HEK293T (cell line): ENCODE results near the gene KRT20.

Experiments
- CTCF ChIA-PET: fragments of 350-600 bp; formaldehyde crosslinking; extraction: SDS; loops from one replicate; lab custom pipeline; 2021; ENCODE audit warnings: antibody characterized with exemption, inconsistent platforms; lab: Yijun Ruan, JAX
- POLR2A ChIA-PET: fragments of 350-600 bp; formaldehyde crosslinking; extraction: SDS; loops from one replicate; lab custom pipeline; 2020; ENCODE audit warnings: antibody characterized with exemption, inconsistent platforms; lab: Yijun Ruan, JAX
- DNase-seq: peaks from one replicate; pipeline ENCODE4 v3.0.0; 2012; ENCODE audit warnings: mixed read lengths; ENCODE audit errors: extremely low spot score
- ARNT ChIP-seq: fragments of 450-650 bp; IDR thresholded peaks from 2 replicates; pipeline ENCODE4 v1.6.1; 2017; ENCODE audit warnings: mild to moderate bottlenecking
- BHLHE40 ChIP-seq: fragments of 450-650 bp; IDR thresholded peaks from 2 replicates; pipeline ENCODE4 v1.6.1; 2016; ENCODE audit warnings: mild to moderate bottlenecking, moderate library complexity, borderline replicate concordance
- CTBP1 ChIP-seq: fragments of 450-650 bp; IDR thresholded peaks from 2 replicates; pipeline ENCODE4 v1.6.1; 2016; ENCODE audit warnings: borderline replicate concordance
- ELF4 ChIP-seq: fragments of 450-650 bp; IDR thresholded peaks from 2 replicates; pipeline ENCODE4 v1.6.1; 2017; ENCODE audit warnings: antibody characterized with exemption
- FOXA1 ChIP-seq: fragments of 450-650 bp; IDR thresholded peaks from 2 replicates; pipeline ENCODE4 v1.6.1; 2016; ENCODE audit warnings: mild to moderate bottlenecking
- FOXK2 ChIP-seq: fragments of 450-650 bp; IDR thresholded peaks from 2 replicates; pipeline ENCODE4 v1.6.1; 2016; ENCODE audit warnings: mild to moderate bottlenecking
- FOXM1 ChIP-seq: fragments of 450-650 bp; IDR thresholded peaks from 2 replicates; pipeline ENCODE4 v1.6.1; 2017; ENCODE audit warnings: mild to moderate bottlenecking, borderline replicate concordance
- HDGF ChIP-seq: fragments of 450-650 bp; IDR thresholded peaks from 2 replicates; pipeline ENCODE4 v1.6.1; 2017; ENCODE audit warnings: antibody characterized with exemption, borderline replicate concordance
- L3MBTL2 ChIP-seq: fragments of 450-650 bp; conservative IDR thresholded peaks from 2 replicates; pipeline ENCODE4 v1.6.1; 2016; ENCODE audit warnings: mild to moderate bottlenecking
- LEF1 ChIP-seq: fragments of 450-650 bp; IDR thresholded peaks from 2 replicates; pipeline ENCODE4 v1.6.1; 2017; ENCODE audit warnings: mild to moderate bottlenecking, borderline replicate concordance
- NFRKB ChIP-seq: fragments of 450-650 bp; IDR thresholded peaks from 2 replicates; pipeline ENCODE4 v1.6.1; 2016; ENCODE audit warnings: mild to moderate bottlenecking, moderate library complexity
- SP1 ChIP-seq: fragments of 450-650 bp; IDR thresholded peaks from 2 replicates; pipeline ENCODE4 v1.6.1; 2017
- SUZ12 ChIP-seq: fragments of 450-650 bp; IDR thresholded peaks from 2 replicates; pipeline ENCODE4 v1.6.1; 2016; ENCODE audit warnings: mild to moderate bottlenecking
- TARDBP ChIP-seq: fragments of 450-650 bp; IDR thresholded peaks from 2 replicates; pipeline ENCODE4 v1.6.1; 2016
- ZNF384 ChIP-seq: fragments of 450-650 bp; IDR thresholded peaks from 2 replicates; pipeline ENCODE4 v1.6.1; 2016
- TF ChIP-seq, protein P1 (sequence below): fragments of 450-650 bp; IDR thresholded peaks from 2 replicates; pipeline ENCODE4 v1.6.1; 2016

The KRT20 gene

DNA sequence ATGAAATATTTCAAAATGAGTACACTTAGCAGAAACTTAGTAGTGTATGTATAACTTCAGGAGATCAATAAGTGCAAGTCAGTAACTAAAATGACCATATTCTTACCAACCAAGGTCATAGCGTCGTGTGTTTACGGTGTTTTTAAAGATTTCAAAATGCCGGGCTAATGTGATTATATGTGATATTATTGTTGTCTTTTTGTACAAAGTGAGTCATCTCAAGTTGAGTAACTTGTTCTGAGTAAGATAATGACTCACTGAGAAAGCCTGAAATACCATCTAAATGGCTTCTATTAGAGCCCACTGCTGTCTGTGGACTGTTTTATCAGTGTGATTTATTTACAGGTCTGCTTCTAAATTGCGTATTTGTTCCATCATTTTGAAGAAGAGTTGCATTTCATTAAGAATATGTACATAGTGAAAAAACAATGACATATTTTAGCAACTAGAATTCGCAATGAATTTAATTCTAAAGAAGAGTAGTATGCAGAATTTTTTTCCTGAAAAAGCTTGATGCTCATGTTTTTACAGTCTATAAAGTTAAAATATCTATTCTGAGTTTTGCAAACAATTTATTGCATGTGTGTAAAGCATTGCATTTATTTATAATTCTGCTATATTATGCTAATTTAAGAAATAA lies 30.7 kb downstream of the KRT20 start:
- POLR2A ChIA-PET, result no interaction called here
- no peak for DNase-seq
- CTCF ChIA-PET, result interaction anchor here (1.0 kb wide), 1 partner anchor 468 kb away, joined by 3 read pairs; no protein-coding TSS in a partner anchor
- no peak for TF ChIP-seq L3MBTL2
- TF ChIP-seq, protein P1, sequence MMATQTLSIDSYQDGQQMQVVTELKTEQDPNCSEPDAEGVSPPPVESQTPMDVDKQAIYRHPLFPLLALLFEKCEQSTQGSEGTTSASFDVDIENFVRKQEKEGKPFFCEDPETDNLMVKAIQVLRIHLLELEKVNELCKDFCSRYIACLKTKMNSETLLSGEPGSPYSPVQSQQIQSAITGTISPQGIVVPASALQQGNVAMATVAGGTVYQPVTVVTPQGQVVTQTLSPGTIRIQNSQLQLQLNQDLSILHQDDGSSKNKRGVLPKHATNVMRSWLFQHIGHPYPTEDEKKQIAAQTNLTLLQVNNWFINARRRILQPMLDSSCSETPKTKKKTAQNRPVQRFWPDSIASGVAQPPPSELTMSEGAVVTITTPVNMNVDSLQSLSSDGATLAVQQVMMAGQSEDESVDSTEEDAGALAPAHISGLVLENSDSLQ, result peak; percentile 32; the same call in 1 of the 2 replicates

DNA sequence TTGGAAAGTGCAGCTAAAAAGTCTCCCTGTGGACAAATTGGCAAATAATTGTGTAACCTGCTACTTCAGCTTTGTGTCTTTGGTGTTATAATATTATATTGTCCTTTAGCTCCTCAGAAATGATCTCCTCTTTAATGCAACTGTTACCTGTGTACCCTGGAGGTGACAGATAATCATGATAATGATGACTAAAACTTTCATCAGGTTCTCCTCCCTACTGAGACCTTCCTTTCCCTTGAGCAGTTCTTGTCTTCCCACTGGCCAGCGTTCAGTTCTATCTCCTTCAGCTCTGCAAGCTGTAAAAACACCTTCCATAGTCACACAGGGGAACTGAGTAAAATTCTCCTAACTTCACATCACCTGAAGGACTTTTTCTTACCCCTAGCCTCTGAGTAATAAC lies 32.7 kb downstream of the KRT20 start:
- no peak for TF ChIP-seq CTBP1
- no peak for TF ChIP-seq HDGF
- no peak for TF ChIP-seq FOXM1
- no peak for TF ChIP-seq L3MBTL2
- TF ChIP-seq TARDBP, result no peak
- TF ChIP-seq SP1, result no peak
- TF ChIP-seq SUZ12, result no peak
- no peak for TF ChIP-seq NFRKB
- TF ChIP-seq BHLHE40, result no peak
- no peak for TF ChIP-seq FOXK2
- no peak for TF ChIP-seq ZNF384
- no peak for TF ChIP-seq LEF1
- no peak for TF ChIP-seq ARNT
- no peak for TF ChIP-seq FOXA1
- no peak for TF ChIP-seq ELF4
- TF ChIP-seq, protein P1, result no peak
- no peak for DNase-seq
- ChIA-PET POLR2A (interaction anchor here (0.9 to 1.0 kb wide), 2 partner anchors 33 to 34 kb away, joined by 3 to 4 read pairs; no protein-coding TSS in a partner anchor), CTCF (interaction anchor here (0.5 to 0.7 kb wide), 2 partner anchors 43 to 79 kb away, joined by 3 read pairs; no protein-coding TSS in a partner anchor)

DNA sequence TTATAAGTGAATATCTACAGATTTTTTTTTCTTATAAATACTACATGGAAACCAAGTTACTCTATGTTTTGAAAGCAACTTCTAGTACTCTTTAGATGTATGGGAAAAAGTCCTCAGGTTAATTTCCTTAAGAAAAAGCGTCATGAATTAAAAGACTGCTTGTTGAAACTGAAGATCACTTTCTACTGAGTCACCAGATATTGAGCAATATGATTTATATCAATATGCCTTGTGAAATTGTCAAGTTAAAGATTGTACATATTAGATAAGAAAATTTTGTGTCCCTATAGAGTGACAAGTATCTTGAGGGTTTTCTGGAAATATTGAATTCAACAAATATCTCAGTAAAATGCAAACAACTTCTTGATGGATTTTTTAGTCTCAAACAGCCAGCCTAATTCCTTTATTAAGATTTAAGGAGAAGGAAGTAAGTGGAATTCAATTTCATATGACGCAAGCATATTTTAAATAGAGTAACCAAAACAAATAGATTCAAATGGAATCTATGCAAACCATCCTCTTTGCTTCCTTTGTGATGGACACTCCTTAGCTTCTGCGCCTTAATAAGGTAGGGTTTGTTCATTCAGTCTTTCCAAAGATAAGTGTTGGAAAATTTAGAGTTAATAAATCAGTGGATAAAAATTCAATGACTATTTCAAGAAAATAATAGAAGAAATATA lies 34.6 kb downstream of the KRT20 start:
- TF ChIP-seq NFRKB, result no peak
- TF ChIP-seq FOXK2, result no peak
- TF ChIP-seq BHLHE40, result no peak
- CTCF ChIA-PET, result no interaction called here
- POLR2A ChIA-PET, result no interaction called here
- DNase-seq, result no peak

DNA sequence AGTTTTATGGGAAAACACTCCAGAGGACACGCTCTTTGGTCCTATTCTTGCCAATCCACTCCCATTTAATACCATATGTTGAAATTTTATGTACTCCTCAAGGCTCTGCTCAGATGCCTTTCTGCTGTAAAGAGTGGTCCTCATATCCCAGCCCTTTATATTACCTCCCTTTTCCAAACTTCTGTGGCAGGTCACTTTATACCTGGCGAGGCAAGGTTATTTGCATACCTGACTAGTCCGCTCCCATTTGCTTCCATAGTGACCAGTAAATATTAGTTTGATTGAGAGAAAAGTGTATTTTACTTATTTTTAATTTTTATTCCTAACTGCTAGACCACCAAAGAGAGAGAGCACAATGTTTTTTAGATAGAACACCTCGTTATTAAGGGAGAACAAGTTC lies 35.3 kb downstream of the KRT20 start:
- TF ChIP-seq TARDBP, result no peak
- TF ChIP-seq FOXM1, result no peak
- no peak for TF ChIP-seq FOXA1
- no peak for TF ChIP-seq BHLHE40
- TF ChIP-seq FOXK2, result no peak
- ChIA-PET CTCF (no interaction called here), POLR2A (no interaction called here)
- DNase-seq, result no peak

DNA sequence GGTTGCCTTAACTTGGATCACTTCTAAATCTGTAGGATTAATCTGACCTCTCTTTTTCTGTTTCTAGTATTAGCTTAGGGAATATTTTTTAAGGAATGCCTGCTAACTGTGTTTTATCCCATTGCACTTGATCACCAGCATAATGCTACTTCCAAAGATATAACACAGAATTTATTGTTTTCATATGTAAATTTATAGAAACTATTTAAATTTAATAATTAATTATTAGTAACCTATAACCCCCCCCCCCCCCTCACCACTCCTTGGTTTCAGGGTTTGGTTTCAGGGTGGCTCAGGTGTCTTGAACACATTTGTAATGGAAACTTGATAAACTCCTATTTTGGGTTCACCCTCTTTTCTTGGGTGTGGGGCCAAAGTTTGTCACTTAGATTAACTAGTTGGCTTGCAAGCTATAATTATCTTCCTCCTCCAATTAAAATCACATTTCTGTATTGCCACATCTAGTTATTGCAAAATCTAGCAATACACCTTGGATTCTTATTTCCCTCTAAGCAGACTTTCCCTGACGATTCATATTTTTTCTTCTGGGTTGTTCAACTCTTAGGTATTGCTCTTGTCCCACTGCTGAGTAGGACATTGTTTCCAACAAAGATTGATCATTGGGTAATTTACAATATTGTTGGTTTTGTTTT lies 36.3 kb downstream of the KRT20 start:
- ChIA-PET CTCF (interaction anchor here (0.6 kb wide), 1 partner anchor 8 kb away, joined by 3 read pairs; no protein-coding TSS in a partner anchor), POLR2A (interaction anchor here (1.3 kb wide), 1 partner anchor 30 kb away, joined by 3 read pairs; no protein-coding TSS in a partner anchor)
- DNase-seq, result no peak
- no peak for TF ChIP-seq FOXM1
- TF ChIP-seq FOXK2, result no peak
- no peak for TF ChIP-seq ELF4

DNA sequence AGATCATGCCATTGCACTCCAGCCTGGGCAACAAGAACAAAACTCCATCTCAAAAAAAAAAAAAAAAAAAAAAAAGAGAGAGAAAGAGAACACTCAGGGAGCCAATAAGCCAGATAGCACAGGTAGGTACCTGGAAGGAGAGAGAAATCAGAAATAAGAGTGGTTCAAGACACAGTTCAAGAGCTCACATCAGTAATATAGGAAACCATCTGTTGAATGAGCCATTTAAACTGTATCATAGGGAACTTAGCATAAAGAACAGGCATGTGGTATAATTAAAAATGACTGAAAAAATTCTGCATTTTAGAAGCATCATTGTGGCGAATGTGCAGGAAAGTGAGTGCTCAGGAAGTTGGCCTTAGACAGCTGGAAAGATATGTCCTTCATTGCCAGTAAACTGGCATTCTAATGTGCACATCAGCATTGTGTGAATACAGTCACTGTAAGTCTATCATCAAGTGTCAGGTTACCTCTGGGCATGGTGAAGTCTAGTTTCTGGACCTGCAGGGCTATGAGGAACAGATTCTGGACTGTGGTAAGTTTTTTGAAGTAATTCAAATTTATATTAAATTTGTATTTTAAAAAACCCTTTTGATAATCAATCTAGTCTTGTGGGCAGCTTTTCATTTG lies 38.4 kb downstream of the KRT20 start:
- CTCF ChIA-PET, result interaction anchor here (0.6 to 0.7 kb wide), 2 partner anchors 231 to 1557 kb away, joined by 3 read pairs; no protein-coding TSS in a partner anchor
- POLR2A ChIA-PET, result interaction anchor here (0.9 kb wide), 1 partner anchor 28 kb away, joined by 3 read pairs; no protein-coding TSS in a partner anchor
- TF ChIP-seq ELF4, result no peak
- TF ChIP-seq ARNT, result no peak
- no peak for TF ChIP-seq ZNF384
- no peak for TF ChIP-seq LEF1
- TF ChIP-seq BHLHE40, result no peak
- TF ChIP-seq FOXK2, result no peak
- no peak for DNase-seq

DNA sequence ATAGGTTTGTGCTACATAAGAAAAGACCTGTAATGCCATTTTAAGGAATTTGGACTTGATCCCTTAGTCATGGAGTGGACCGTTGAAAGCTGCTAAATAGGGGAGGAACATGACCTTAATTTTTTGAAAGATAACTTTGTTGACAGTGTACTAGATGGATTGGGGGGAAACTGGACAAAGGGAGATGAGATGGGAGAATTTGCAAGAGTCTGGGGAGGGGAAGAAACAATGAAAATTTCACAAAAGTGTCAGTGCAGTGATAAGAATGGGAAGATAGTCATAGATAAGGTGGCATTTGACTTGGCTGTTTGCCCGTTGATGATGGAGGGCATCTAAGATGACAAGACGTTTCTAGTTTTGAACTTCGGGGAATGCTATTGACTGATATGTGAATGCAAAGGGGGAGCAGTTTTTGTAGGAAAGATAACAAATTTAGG lies 40.4 kb downstream of the KRT20 start:
- no peak for TF ChIP-seq SP1
- TF ChIP-seq SUZ12, result no peak
- no peak for TF ChIP-seq LEF1
- no peak for TF ChIP-seq TARDBP
- TF ChIP-seq, protein P1, result no peak
- TF ChIP-seq L3MBTL2, result no peak
- TF ChIP-seq BHLHE40, result no peak
- no peak for TF ChIP-seq HDGF
- TF ChIP-seq ARNT, result no peak
- no peak for TF ChIP-seq ZNF384
- TF ChIP-seq FOXA1, result no peak
- no peak for TF ChIP-seq ELF4
- TF ChIP-seq CTBP1, result no peak
- no peak for TF ChIP-seq FOXK2
- TF ChIP-seq FOXM1, result no peak
- POLR2A ChIA-PET, result interaction anchor here (0.9 kb wide), 1 partner anchor 26 kb away, joined by 3 read pairs; no protein-coding TSS in a partner anchor
- DNase-seq, result no peak
- CTCF ChIA-PET, result no interaction called here
